SK-N-SH treated with all-trans-retinoic acid at 6 μM for 48 hours (cell line): ENCODE data around the gene CP.

Experiments used
- ARNTL ChIP-seq: fragments of 450-650 bp; formaldehyde crosslinking; IDR thresholded peaks from 2 replicates; pipeline ENCODE4 v1.5.0; 2020; ENCODE audit warnings: low read depth, mild to moderate bottlenecking, moderate library complexity, borderline replicate concordance
- BACH2 ChIP-seq: fragments of 250-450 bp; sonication (Bioruptor Pico); IDR thresholded peaks from 2 replicates; pipeline ENCODE4 v1.9.0; 2021; ENCODE audit warnings: mild to moderate bottlenecking, borderline replicate concordance
- GLIS3 ChIP-seq: fragments of 250-450 bp; sonication (Bioruptor Pico); IDR thresholded peaks from 2 replicates; pipeline ENCODE4 v1.5.0; 2020; ENCODE audit warnings: mild to moderate bottlenecking, moderate library complexity
- ISL1 ChIP-seq: fragments of 250-450 bp; sonication (Bioruptor Pico); IDR thresholded peaks from 2 replicates; pipeline ENCODE4 v2.1.2; 2022; ENCODE audit warnings: mild to moderate bottlenecking, moderate library complexity
- OSR1 ChIP-seq: fragments of 250-450 bp; sonication (Bioruptor Pico); IDR thresholded peaks from 2 replicates; pipeline ENCODE4 v1.8.0; 2022; ENCODE audit warnings: moderate library complexity, mild to moderate bottlenecking, inconsistent platforms
- RARB ChIP-seq: fragments of 250-450 bp; sonication (Bioruptor Pico); IDR thresholded peaks from 2 replicates; pipeline ENCODE4 v1.8.0; 2021; ENCODE audit warnings: mild to moderate bottlenecking, moderate library complexity
- ZFP3 ChIP-seq: fragments of 250-450 bp; sonication (Bioruptor Pico); IDR thresholded peaks from 2 replicates; pipeline ENCODE4 v1.5.0; 2020; ENCODE audit warnings: mild to moderate bottlenecking, moderate library complexity
- ZFP30 ChIP-seq: fragments of 450-650 bp; formaldehyde crosslinking; IDR thresholded peaks from 2 replicates; pipeline ENCODE4 v1.5.0; 2022; ENCODE audit warnings: mild to moderate bottlenecking, moderate library complexity
- ZNF70 ChIP-seq: fragments of 450-650 bp; formaldehyde crosslinking; IDR thresholded peaks from 2 replicates; pipeline ENCODE4 v1.5.0; 2020; ENCODE audit warnings: mild to moderate bottlenecking, moderate library complexity
- ZNF8 ChIP-seq: fragments of 450-650 bp; formaldehyde crosslinking; IDR thresholded peaks from 2 replicates; pipeline ENCODE4 v1.5.0; 2020; ENCODE audit warnings: mild to moderate bottlenecking, moderate library complexity
- TF ChIP-seq, protein P1 (sequence below): fragments of 250-450 bp; sonication (Bioruptor Pico); IDR thresholded peaks from 2 replicates; pipeline ENCODE4 v1.5.1; 2020; ENCODE audit warnings: low read depth, mild to moderate bottlenecking, moderate library complexity
- TF ChIP-seq, protein P2 (sequence below): fragments of 250-450 bp; sonication (Bioruptor Pico); IDR thresholded peaks from 2 replicates; pipeline ENCODE4 v1.8.0; 2021; ENCODE audit warnings: low read depth, mild to moderate bottlenecking, moderate library complexity, borderline replicate concordance
- TF ChIP-seq, protein P3 (sequence below): fragments of 250-450 bp; sonication (Bioruptor Pico); IDR thresholded peaks from 2 replicates; pipeline ENCODE4 v1.8.0; 2020; ENCODE audit warnings: mild to moderate bottlenecking, moderate library complexity, borderline replicate concordance

DNA sequence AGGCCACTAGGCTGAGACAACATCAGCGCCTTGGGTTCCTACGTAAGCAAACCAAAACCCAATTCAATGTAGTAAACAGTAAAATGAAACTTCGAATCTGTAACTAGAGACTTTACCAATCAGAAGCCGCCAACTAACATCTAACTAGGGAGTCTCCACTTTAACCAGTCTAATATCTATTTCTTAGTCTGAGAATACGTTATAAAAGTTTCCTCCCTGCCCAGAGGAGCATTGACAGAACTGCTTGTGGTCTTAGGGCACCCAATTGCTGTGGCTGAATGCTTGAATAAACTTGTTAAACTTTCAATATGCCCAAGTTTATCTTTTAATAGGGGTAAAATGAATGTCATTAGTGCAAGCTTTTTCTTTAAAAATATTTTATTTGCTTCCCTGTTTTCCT, 4.3 kb downstream of the CP start:
- TF ChIP-seq GLIS3 (CRISPR knock-in tag), result no peak
- TF ChIP-seq, protein P1, sequence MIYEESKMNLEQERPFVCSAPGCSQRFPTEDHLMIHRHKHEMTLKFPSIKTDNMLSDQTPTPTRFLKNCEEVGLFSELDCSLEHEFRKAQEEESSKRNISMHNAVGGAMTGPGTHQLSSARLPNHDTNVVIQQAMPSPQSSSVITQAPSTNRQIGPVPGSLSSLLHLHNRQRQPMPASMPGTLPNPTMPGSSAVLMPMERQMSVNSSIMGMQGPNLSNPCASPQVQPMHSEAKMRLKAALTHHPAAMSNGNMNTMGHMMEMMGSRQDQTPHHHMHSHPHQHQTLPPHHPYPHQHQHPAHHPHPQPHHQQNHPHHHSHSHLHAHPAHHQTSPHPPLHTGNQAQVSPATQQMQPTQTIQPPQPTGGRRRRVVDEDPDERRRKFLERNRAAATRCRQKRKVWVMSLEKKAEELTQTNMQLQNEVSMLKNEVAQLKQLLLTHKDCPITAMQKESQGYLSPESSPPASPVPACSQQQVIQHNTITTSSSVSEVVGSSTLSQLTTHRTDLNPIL (CRISPR knock-in tag), result no peak
- no peak for TF ChIP-seq ZNF8
- TF ChIP-seq ZFP30 (CRISPR knock-in tag), result no peak
- no peak for TF ChIP-seq ARNTL (CRISPR knock-in tag)
- TF ChIP-seq, protein P2, sequence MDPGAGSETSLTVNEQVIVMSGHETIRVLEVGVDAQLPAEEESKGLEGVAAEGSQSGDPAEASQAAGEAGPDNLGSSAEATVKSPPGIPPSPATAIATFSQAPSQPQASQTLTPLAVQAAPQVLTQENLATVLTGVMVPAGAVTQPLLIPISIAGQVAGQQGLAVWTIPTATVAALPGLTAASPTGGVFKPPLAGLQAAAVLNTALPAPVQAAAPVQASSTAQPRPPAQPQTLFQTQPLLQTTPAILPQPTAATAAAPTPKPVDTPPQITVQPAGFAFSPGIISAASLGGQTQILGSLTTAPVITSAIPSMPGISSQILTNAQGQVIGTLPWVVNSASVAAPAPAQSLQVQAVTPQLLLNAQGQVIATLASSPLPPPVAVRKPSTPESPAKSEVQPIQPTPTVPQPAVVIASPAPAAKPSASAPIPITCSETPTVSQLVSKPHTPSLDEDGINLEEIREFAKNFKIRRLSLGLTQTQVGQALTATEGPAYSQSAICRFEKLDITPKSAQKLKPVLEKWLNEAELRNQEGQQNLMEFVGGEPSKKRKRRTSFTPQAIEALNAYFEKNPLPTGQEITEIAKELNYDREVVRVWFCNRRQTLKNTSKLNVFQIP (CRISPR knock-in tag), result no peak
- no peak for TF ChIP-seq ISL1 (CRISPR knock-in tag)
- TF ChIP-seq ZNF70 (CRISPR knock-in tag), result no peak
- no peak for TF ChIP-seq RARB
- TF ChIP-seq BACH2, result no peak
- TF ChIP-seq OSR1 (CRISPR knock-in tag), result no peak
- TF ChIP-seq, protein P3, sequence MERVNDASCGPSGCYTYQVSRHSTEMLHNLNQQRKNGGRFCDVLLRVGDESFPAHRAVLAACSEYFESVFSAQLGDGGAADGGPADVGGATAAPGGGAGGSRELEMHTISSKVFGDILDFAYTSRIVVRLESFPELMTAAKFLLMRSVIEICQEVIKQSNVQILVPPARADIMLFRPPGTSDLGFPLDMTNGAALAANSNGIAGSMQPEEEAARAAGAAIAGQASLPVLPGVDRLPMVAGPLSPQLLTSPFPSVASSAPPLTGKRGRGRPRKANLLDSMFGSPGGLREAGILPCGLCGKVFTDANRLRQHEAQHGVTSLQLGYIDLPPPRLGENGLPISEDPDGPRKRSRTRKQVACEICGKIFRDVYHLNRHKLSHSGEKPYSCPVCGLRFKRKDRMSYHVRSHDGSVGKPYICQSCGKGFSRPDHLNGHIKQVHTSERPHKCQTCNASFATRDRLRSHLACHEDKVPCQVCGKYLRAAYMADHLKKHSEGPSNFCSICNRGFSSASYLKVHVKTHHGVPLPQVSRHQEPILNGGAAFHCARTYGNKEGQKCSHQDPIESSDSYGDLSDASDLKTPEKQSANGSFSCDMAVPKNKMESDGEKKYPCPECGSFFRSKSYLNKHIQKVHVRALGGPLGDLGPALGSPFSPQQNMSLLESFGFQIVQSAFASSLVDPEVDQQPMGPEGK (CRISPR knock-in tag), result no peak
- no peak for TF ChIP-seq ZFP3 (CRISPR knock-in tag)
